Naive B cell (primary cell): ENCODE results near the gene GSTP1. TPM values are rescaled to one million over a fixed set of nuclear protein-coding genes. Genes with fewer than 3 reads are reported as not detected.

Experiments
- ATAC-seq, 2 donors: fragments of 150-1000 bp; cut with Tn5 transposase; 2 replicates each; pipeline ENCODE4 v1.10.0; 2021; ENCODE audit warnings: low read depth in 2 of 2, mild to moderate bottlenecking in 2 of 2, moderate library complexity in 2 of 2
- DNase-seq: peaks from one replicate; pipeline ENCODE4 v3.0.0; 2022
- H3K27ac Mint-ChIP-seq, 6 donors: one replicate each; pipeline ENCODE4 v1.8.0; 2020 to 2022; ENCODE audit warnings: mild to moderate bottlenecking in 6 of 6, mixed read lengths in 6 of 6, moderate library complexity in 5 of 6, inconsistent platforms in 2 of 6
- H3K27me3 Mint-ChIP-seq, 3 donors: one replicate each; pipeline ENCODE4 v1.8.0; 2021 to 2022; ENCODE audit warnings: mixed read lengths in 3 of 3, mild to moderate bottlenecking in 1 of 3
- H3K36me3 Mint-ChIP-seq, 2 donors: one replicate each; pipeline ENCODE4 v1.8.0; 2020 to 2022; ENCODE audit warnings: mixed read lengths in 2 of 2, inconsistent platforms in 1 of 2, mild to moderate bottlenecking in 1 of 2
- H3K4me1 Mint-ChIP-seq, 3 donors: one replicate each; pipeline ENCODE4 v1.8.0; 2020 to 2022; ENCODE audit warnings: mixed read lengths in 3 of 3, inconsistent platforms in 1 of 3, mild to moderate bottlenecking in 1 of 3, moderate library complexity in 1 of 3
- H3K4me3 Mint-ChIP-seq, 8 donors: one replicate each; pipeline ENCODE4 v1.8.0; 2020 to 2022; ENCODE audit warnings: mild to moderate bottlenecking in 8 of 8, mixed read lengths in 8 of 8, moderate library complexity in 8 of 8, inconsistent platforms in 2 of 8
- H3K9me3 Mint-ChIP-seq, 7 donors: one replicate each; pipeline ENCODE4 v1.8.0; 2020 to 2022; ENCODE audit warnings: mixed read lengths in 7 of 7, mild to moderate bottlenecking in 5 of 7, inconsistent platforms in 2 of 7, moderate library complexity in 1 of 7
- polyA plus RNA-seq, 6 donors: library from polyadenylated mRNA; unstranded; fragments of 300-500 nt; fragmentation: Illumina TruSeq; gene quantifications; one replicate each; pipeline ENCODE4 v1.2.3, GENCODE V29; 2021; ENCODE audit warnings: low read depth in 6 of 6

GSTP1 gene
- 100 to 1,000 TPM; 225 to 406 (median 317) TPM for polyA plus RNA-seq

DNA sequence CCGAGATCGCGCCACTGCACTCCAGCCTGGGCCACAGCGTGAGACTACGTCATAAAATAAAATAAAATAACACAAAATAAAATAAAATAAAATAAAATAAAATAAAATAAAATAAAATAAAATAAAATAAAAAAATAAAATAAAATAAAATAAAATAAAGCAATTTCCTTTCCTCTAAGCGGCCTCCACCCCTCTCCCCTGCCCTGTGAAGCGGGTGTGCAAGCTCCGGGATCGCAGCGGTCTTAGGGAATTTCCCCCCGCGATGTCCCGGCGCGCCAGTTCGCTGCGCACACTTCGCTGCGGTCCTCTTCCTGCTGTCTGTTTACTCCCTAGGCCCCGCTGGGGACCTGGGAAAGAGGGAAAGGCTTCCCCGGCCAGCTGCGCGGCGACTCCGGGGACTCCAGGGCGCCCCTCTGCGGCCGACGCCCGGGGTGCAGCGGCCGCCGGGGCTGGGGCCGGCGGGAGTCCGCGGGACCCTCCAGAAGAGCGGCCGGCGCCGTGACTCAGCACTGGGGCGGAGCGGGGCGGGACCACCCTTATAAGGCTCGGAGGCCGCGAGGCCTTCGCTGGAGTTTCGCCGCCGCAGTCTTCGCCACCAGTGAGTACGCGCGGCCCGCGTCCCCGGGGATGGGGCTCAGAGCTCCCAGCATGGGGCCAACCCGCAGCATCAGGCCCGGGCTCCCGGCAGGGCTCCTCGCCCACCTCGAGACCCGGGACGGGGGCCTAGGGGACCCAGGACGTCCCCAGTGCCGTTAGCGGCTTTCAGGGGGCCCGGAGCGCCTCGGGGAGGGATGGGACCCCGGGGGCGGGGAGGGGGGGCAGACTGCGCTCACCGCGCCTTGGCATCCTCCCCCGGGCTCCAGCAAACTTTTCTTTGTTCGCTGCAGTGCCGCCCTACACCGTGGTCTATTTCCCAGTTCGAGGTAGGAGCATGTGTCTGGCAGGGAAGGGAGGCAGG lies at the start of gene GSTP1:
TSS of gene GSTP1 (plus strand) at position 566 of the 958 bp plus-strand sequence. CDS start at position 598, 32 bp downstream.
- H3K36me3 Mint-ChIP-seq = no peaks in the 10 kb centered on the region
- H3K27me3 Mint-ChIP-seq = peaks cover 0 to 4% (median 0%) of the 10 kb centered on the region in 3 donors
- peak; percentile 66 for DNase-seq
- peak; percentile 46 to 52 for ATAC-seq
- peak within 1 kb of the TSS; percentile 66 to 97 (median 91) for H3K27ac Mint-ChIP-seq
- peaks cover 68 to 79% (median 73%) of the 10 kb centered on the region in 3 donors for H3K4me1 Mint-ChIP-seq
- H3K9me3 Mint-ChIP-seq = peaks cover 0 to 3% (median 0%) of the 10 kb centered on the region in 7 donors
- peak within 1 kb of the TSS; percentile 64 to 96 (median 88) for H3K4me3 Mint-ChIP-seq

DNA sequence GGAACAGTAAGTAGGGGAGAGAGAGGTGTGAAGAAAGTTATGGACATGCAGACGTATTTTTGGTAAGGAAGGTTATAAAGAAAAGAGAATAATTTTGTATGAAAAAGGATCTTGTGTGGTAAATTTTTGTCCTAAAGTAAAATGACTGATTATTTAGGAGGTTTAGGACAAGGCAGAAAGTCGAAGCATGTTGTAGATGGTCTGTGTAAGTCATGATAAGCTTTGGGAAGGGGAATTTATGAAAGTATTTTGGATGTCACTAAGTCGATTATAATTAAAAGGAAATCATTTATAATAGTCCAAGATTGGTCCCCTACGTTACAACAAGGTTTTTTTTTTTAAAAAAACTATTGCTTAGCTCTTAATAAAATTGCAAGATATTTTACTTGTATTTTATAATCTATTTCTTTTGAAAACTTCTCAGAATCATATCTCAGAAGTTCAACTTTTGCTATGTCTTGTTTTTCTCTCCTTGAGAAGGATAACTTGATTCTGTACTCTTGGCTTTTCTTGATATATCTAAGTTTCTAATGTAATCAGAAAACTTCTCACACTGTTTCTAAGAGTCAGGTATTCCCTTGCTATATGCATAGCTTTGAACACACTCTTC lies 49.4 kb upstream of the GSTP1 start:
- Mint-ChIP-seq H3K4me1 (no peaks in the 10 kb centered on the region), H3K36me3 (peaks cover 5 to 12% of the 10 kb centered on the region in 2 donors), H3K27me3 (peaks cover 0 to 20% (median 11%) of the 10 kb centered on the region in 3 donors), H3K27ac (peak overlapping the region in 1 of 6 donors; percentile 34), H3K9me3 (peaks cover 6 to 28% (median 17%) of the 10 kb centered on the region in 7 donors), H3K4me3 (no peak overlapping the region)
- DNase-seq (no peak), ATAC-seq (no peak)

GRCh38 chr11:67535561-67535960 lies 48.1 kb upstream of the GSTP1 start:
- H3K9me3 Mint-ChIP-seq = peaks cover 6 to 28% (median 17%) of the 10 kb centered on the region in 7 donors
- DNase-seq = no peak
- no peak overlapping the region for H3K27ac Mint-ChIP-seq
- peaks cover 0 to 16% (median 7%) of the 10 kb centered on the region in 3 donors for H3K27me3 Mint-ChIP-seq
- H3K4me1 Mint-ChIP-seq = peaks cover 0 to 4% (median 0%) of the 10 kb centered on the region in 3 donors
- no peak for ATAC-seq
- peaks cover 5 to 12% of the 10 kb centered on the region in 2 donors for H3K36me3 Mint-ChIP-seq
- no peak overlapping the region for H3K4me3 Mint-ChIP-seq

GRCh38 chr11:67538306-67538705 lies 45.3 kb upstream of the GSTP1 start:
- Mint-ChIP-seq H3K27ac (no peak overlapping the region), H3K4me1 (peaks cover 0 to 4% (median 0%) of the 10 kb centered on the region in 3 donors), H3K4me3 (no peak overlapping the region), H3K36me3 (peaks cover 5 to 12% of the 10 kb centered on the region in 2 donors), H3K9me3 (peaks cover 5 to 16% (median 15%) of the 10 kb centered on the region in 7 donors), H3K27me3 (peaks cover 0 to 16% (median 7%) of the 10 kb centered on the region in 3 donors)
- ATAC-seq (no peak), DNase-seq (no peak)

GRCh38 chr11:67538823-67539505 lies 44.6 kb upstream of the GSTP1 start:
- no peak for DNase-seq
- peaks cover 0 to 4% (median 0%) of the 10 kb centered on the region in 3 donors for H3K4me1 Mint-ChIP-seq
- ATAC-seq = no peak
- peaks cover 0 to 11% (median 2%) of the 10 kb centered on the region in 3 donors for H3K27me3 Mint-ChIP-seq
- peaks cover 2 to 7% of the 10 kb centered on the region in 2 donors for H3K36me3 Mint-ChIP-seq
- peaks cover 1 to 12% (median 8%) of the 10 kb centered on the region in 7 donors for H3K9me3 Mint-ChIP-seq
- H3K4me3 Mint-ChIP-seq = no peak overlapping the region
- no peak overlapping the region for H3K27ac Mint-ChIP-seq

DNA sequence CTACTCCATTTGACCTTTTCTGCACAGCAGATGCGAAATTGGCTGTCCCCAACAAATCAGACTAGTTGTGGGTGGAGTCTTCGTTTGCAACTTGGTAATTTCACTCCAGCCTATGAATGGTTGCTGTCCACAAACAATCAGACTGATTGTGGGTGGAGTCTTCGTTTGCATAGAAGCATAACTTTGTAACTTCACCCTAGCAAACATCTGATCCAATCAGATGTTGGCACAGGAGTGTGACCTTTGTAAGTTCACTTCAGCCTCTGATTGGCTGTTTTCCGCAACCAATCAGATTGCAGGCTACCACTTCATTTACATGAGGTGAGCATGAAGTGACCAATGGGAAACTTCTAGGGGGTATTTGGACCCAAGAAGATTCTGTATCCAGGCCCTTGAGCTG lies 44.1 kb upstream of the GSTP1 start:
- H3K27ac Mint-ChIP-seq = no peak overlapping the region
- peaks cover 0 to 1% of the 10 kb centered on the region in 2 donors for H3K36me3 Mint-ChIP-seq
- ATAC-seq (no peak), DNase-seq (no peak)
- H3K4me1 Mint-ChIP-seq = peaks cover 0 to 4% (median 0%) of the 10 kb centered on the region in 3 donors
- no peak overlapping the region for H3K4me3 Mint-ChIP-seq
- H3K9me3 Mint-ChIP-seq = peaks cover 0 to 7% (median 2%) of the 10 kb centered on the region in 7 donors
- peaks cover 0 to 8% (median 0%) of the 10 kb centered on the region in 3 donors for H3K27me3 Mint-ChIP-seq

GRCh38 chr11:67541198-67541597 lies 42.4 kb upstream of the GSTP1 start:
- Mint-ChIP-seq H3K4me1 (peaks cover 0 to 4% (median 0%) of the 10 kb centered on the region in 3 donors), H3K9me3 (no peaks in the 10 kb centered on the region), H3K27me3 (peaks cover 0 to 10% (median 8%) of the 10 kb centered on the region in 3 donors), H3K4me3 (no peak overlapping the region), H3K27ac (no peak overlapping the region), H3K36me3 (no peaks in the 10 kb centered on the region)
- DNase-seq = no peak
- ATAC-seq = no peak

DNA sequence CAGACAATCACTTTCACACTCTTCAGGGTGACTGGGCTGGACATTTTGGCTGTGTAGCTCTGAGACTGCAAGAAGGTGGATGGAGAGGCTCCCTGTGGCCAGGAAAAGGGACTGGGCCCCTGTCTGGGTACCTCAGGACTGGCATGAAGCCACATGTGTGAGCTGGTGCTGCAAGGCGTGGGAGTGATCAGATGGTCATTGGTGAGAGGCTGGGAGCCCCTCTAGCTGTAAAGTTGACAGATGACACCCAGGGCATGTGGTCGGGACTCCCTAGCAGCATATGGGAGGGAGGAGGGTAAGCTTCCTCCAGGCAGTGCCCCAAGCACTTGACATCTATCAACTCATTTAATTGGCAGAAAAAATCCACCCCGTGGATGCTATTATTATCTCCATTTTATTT lies 41.4 kb upstream of the GSTP1 start:
- ATAC-seq = no peak
- Mint-ChIP-seq H3K4me1 (peaks cover 0 to 4% (median 0%) of the 10 kb centered on the region in 3 donors), H3K36me3 (no peaks in the 10 kb centered on the region), H3K27ac (no peak overlapping the region), H3K9me3 (no peaks in the 10 kb centered on the region), H3K4me3 (no peak overlapping the region), H3K27me3 (peaks cover 0 to 18% (median 8%) of the 10 kb centered on the region in 3 donors)
- DNase-seq = no peak

DNA sequence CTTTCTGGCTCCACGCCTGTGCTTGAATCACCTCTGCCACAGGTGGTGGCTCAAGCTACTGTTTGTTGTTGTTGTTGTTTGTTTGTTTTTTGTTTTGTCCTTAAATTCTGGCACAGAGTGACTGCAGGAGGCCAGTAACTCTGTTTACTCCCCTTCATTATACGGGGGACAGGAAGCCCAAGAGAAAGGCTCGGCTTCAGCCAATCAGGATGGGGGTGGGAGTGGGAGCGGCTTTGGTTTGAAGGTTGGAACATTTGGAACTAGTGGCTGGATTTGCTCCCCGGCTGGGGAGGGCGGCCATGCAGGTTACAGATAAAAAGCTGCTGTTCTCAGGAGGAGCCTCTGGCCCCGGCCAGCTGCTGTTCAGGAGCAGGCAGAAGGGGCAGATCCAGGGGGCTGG lies 40.6 kb upstream of the GSTP1 start:
- Mint-ChIP-seq H3K9me3 (no peaks in the 10 kb centered on the region), H3K36me3 (no peaks in the 10 kb centered on the region), H3K27me3 (peaks cover 0 to 18% (median 8%) of the 10 kb centered on the region in 3 donors), H3K27ac (no peak overlapping the region), H3K4me3 (no peak overlapping the region), H3K4me1 (peaks cover 0 to 4% (median 0%) of the 10 kb centered on the region in 3 donors)
- no peak for ATAC-seq
- no peak for DNase-seq

DNA sequence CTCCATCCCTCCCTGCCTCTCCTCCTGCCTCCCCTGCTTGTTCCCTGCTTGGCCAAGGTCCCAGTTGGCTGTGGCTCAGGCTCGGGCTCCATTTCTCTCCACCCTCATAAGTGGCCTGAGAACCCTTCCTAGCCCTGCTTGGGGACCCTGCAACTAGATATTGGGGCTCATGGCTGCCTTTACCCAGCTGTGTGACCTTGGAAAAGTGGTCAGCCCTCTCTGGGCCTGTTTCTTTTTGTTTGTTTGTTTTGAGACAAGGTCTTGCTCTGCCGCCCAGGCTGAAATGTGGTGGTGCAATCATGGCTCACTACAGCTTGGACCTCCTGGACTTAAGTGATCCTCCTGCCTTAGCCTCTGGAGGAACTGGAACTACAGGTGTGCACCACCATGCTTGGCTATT lies 40.0 kb upstream of the GSTP1 start:
- DNase-seq (no peak), ATAC-seq (no peak)
- H3K9me3 Mint-ChIP-seq = no peaks in the 10 kb centered on the region
- H3K36me3 Mint-ChIP-seq = no peaks in the 10 kb centered on the region
- H3K27me3 Mint-ChIP-seq = peaks cover 0 to 18% (median 2%) of the 10 kb centered on the region in 3 donors
- H3K4me3 Mint-ChIP-seq = no peak overlapping the region
- H3K27ac Mint-ChIP-seq = no peak overlapping the region
- peaks cover 0 to 4% (median 0%) of the 10 kb centered on the region in 3 donors for H3K4me1 Mint-ChIP-seq

DNA sequence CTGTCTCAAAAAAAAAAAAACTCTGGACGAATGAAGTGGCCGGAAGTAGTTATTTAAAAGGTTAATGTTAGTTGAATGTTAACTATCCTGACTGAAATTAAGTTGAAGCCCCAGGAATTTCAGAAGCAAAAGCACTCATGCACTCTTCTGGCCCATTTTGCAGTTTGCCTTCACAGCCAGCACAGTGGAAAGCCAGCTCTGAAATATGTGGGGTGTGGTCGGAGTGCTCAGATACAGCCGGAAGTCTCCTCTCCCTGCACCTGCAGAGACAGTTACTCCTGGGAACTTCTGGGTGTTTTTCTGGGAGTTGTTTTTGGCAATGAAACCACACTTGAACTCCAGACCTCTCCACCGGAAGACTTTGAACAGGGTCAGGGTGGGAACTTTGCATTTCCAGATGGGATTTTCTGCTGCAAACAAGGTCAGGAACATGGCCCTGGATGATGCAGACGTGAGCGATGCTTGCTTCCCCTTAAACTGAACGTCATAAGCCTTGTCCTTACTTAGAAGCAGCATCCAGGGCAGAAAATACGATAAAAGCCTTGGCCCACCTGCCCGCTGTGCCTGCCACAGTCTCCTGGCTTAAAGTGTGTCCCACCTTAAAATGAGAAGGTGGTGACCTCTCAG lies 38.9 kb upstream of the GSTP1 start:
- H3K27ac Mint-ChIP-seq = peak overlapping the region in 1 of 6 donors; percentile 2

GRCh38 chr11:67545280-67545679 lies 38.3 kb upstream of the GSTP1 start:
- no peak overlapping the region for H3K4me3 Mint-ChIP-seq
- DNase-seq = no peak
- peaks cover 0 to 5% (median 4%) of the 10 kb centered on the region in 7 donors for H3K9me3 Mint-ChIP-seq
- peaks cover 0 to 25% (median 3%) of the 10 kb centered on the region in 3 donors for H3K27me3 Mint-ChIP-seq
- H3K36me3 Mint-ChIP-seq = no peaks in the 10 kb centered on the region
- peaks cover 0 to 2% (median 0%) of the 10 kb centered on the region in 3 donors for H3K4me1 Mint-ChIP-seq
- no peak for ATAC-seq
- peak overlapping the region in 1 of 6 donors; percentile 86 for H3K27ac Mint-ChIP-seq

More for the DNA sequence above, 38.9 kb upstream of the GSTP1 start:
- Mint-ChIP-seq H3K4me3 (no peak overlapping the region), H3K9me3 (no peaks in the 10 kb centered on the region), H3K4me1 (peaks cover 0 to 4% (median 0%) of the 10 kb centered on the region in 3 donors), H3K36me3 (no peaks in the 10 kb centered on the region), H3K27me3 (peaks cover 0 to 19% (median 0%) of the 10 kb centered on the region in 3 donors)
- DNase-seq (no peak), ATAC-seq (no peak)
